B cell (primary cell): ENCODE measurements around the gene EIF2B2. TPM values are rescaled to one million over a fixed set of nuclear protein-coding genes. Genes with fewer than 3 reads are reported as not detected.

Experiments
- ATAC-seq: fragments of 200-7000 bp; cut with Tn5 transposase; one replicate; pipeline ENCODE4 v1.10.0; 2021; ENCODE audit warnings: low read depth, mild to moderate bottlenecking, moderate number of reproducible peaks, moderate library complexity
- CTCF ChIA-PET: fragments of 350-600 bp; sonication (Branson Sonifier 250); formaldehyde crosslinking; loops from one replicate; lab custom pipeline; 2021; ENCODE audit warnings: antibody characterized with exemption, inconsistent platforms; lab: Charles Lee
- POLR2A ChIA-PET: fragments of 350-600 bp; sonication (Branson Sonifier 250); formaldehyde crosslinking; loops from one replicate; lab custom pipeline; 2021; ENCODE audit warnings: antibody characterized with exemption; lab: Charles Lee
- DNase-seq: peaks from one replicate; pipeline ENCODE4 v3.0.0; 2013
- H2AFZ ChIP-seq: 2 replicates; pipeline ENCODE4 v1.6.1; 2012; ENCODE audit warnings: mild to moderate bottlenecking, low read depth, low read length; ENCODE audit not compliant: insufficient read depth, poor library complexity, severe bottlenecking
- H3K27ac ChIP-seq, 2 donors: 1 replicate in 1 of 2; 2 replicates in 1 of 2; pipeline ENCODE4 v1.5.1; 2012 to 2013; ENCODE audit warnings: low read length in 2 of 2, mild to moderate bottlenecking in 2 of 2, moderate library complexity in 1 of 2
- H3K27me3 ChIP-seq, 4 experiments: fragments of 200-600 bp in 1 of 4; sonication (generic) in 1 of 4; replicated peaks in 1 of 4; 1 replicate in 2 of 4; 2 replicates in 2 of 4; pipeline versions ENCODE4 v1.6.1 to v1.7.0; 2013 to 2016; ENCODE audit warnings: low read length in 3 of 4, mild to moderate bottlenecking in 2 of 4, mixed read lengths in 1 of 4, moderate library complexity in 1 of 4; ENCODE audit not compliant: insufficient read depth in 4 of 4, control insufficient read depth in 3 of 4; ENCODE audit errors: control extremely low read depth in 1 of 4
- H3K36me3 ChIP-seq, 2 experiments: replicated peaks in 1 of 2; 1 replicate in 1 of 2; 2 replicates in 1 of 2; pipeline versions ENCODE4 v1.6.1 to v1.7.1; 2013; ENCODE audit warnings: low read length in 1 of 2; ENCODE audit not compliant: insufficient read depth in 2 of 2, control insufficient read depth in 1 of 2; ENCODE audit errors: control extremely low read depth in 1 of 2, extremely low read depth in 1 of 2
- H3K4me1 ChIP-seq, 2 donors: fragments of 200-600 bp in 1 of 2; sonication (generic) in 1 of 2; 1 replicate in 1 of 2; 2 replicates in 1 of 2; pipeline versions ENCODE4 v1.5.1 to v1.6.1; 2013 to 2017; ENCODE audit warnings: low read length in 2 of 2; ENCODE audit not compliant: control insufficient read depth in 2 of 2, insufficient read depth in 2 of 2
- H3K4me2 ChIP-seq: replicated peaks from 2 replicates; pipeline ENCODE3; 2012; ENCODE audit warnings: mild to moderate bottlenecking, low read depth, low read length; ENCODE audit not compliant: poor library complexity, severe bottlenecking
- H3K4me3 ChIP-seq, 5 experiments: fragments of 200-600 bp in 1 of 5; sonication (generic) in 1 of 5; 1 replicate in 3 of 5; 2 replicates in 2 of 5; pipeline versions ENCODE4 v1.5.1 to v1.7.0; 2011 to 2016; ENCODE audit warnings: low read length in 4 of 5, mild to moderate bottlenecking in 4 of 5, low read depth in 2 of 5, control low read depth in 1 of 5, moderate library complexity in 1 of 5; ENCODE audit not compliant: insufficient read depth in 1 of 5; ENCODE audit errors: control extremely low read depth in 1 of 5, extremely low read depth in 1 of 5
- H3K79me2 ChIP-seq: fragments of 200-600 bp; sonication (generic); one replicate; pipeline ENCODE4 v1.6.0; 2016; ENCODE audit warnings: low read length; ENCODE audit not compliant: control insufficient read depth, insufficient read depth
- H3K9ac ChIP-seq: fragments of 200-600 bp; sonication (generic); 2 replicates; pipeline ENCODE4 v1.6.1; 2017; ENCODE audit warnings: mild to moderate bottlenecking, low read length, moderate library complexity
- H3K9me3 ChIP-seq, 3 donors: one replicate each; pipeline versions ENCODE4 v1.6.1 to v1.7.1; 2013; ENCODE audit warnings: low read length in 2 of 3; ENCODE audit not compliant: control insufficient read depth in 2 of 3, insufficient read depth in 1 of 3; ENCODE audit errors: control extremely low read depth in 1 of 3
- H4K20me1 ChIP-seq: 2 replicates; pipeline ENCODE4 v1.6.0; 2012; ENCODE audit warnings: mild to moderate bottlenecking, low read length; ENCODE audit not compliant: insufficient read depth, control insufficient read depth, poor library complexity, severe bottlenecking
- H3K27ac Mint-ChIP-seq: one replicate; pipeline ENCODE4 v1.8.0; 2021; ENCODE audit warnings: mixed read lengths
- H3K27me3 Mint-ChIP-seq: one replicate; pipeline ENCODE4 v1.8.0; 2021; ENCODE audit warnings: mixed read lengths
- H3K4me1 Mint-ChIP-seq: one replicate; pipeline ENCODE4 v1.8.0; 2021; ENCODE audit warnings: mixed read lengths
- H3K4me3 Mint-ChIP-seq: one replicate; pipeline ENCODE4 v1.8.0; 2021; ENCODE audit warnings: mixed read lengths
- H3K9me3 Mint-ChIP-seq: one replicate; pipeline ENCODE4 v1.8.0; 2022; ENCODE audit warnings: mixed read lengths; ENCODE audit not compliant: insufficient read depth
- CTCF ChIP-seq: fragments of 200-600 bp; IDR thresholded peaks from one replicate; pipeline ENCODE4 v1.8.0; 2022; ENCODE audit warnings: antibody characterized with exemption, mild to moderate bottlenecking
- EZH2 ChIP-seq: IDR thresholded peaks from 2 replicates; pipeline ENCODE4 v1.6.1; 2012; ENCODE audit warnings: borderline replicate concordance, low read depth, mild to moderate bottlenecking, moderate library complexity, low read length; ENCODE audit not compliant: insufficient read depth, poor library complexity, severe bottlenecking
- WGBS: methylation state at CpG from one replicate; pipeline ENCODE4 v1.1.5; 2013; ENCODE audit warnings: missing lambda C conversion rate; ENCODE audit not compliant: insufficient coverage; 5-methylcytosine and 5-hydroxymethylcytosine counted together
- intact Hi-C: fragments of 100-400 bp; cut with micrococcal nuclease; formaldehyde crosslinking; loops from one replicate; pipeline ENCODE4 v1.10.0; 2022
- polyA plus RNA-seq: library from polyadenylated mRNA; depleted of rRNA; stranded (reverse); fragments of >200 nt; gene quantifications from 2 replicates; pipeline ENCODE4 v1.2.3, GENCODE V29; 2012
- total RNA-seq, 2 donors: library from RNA; stranded (reverse); fragments of 120-200 nt in 1 of 2; gene quantifications; 1 replicate in 1 of 2; 2 replicates in 1 of 2; pipeline versions ENCODE4 v1.2.3 to v1.2.4, GENCODE V29; 2013 to 2022

EIF2B2 gene
- total and polyA plus RNA-seq, 2 donors (not counting 1 experiment from before 2014, with no cell fraction given): 25.5 to 27.6 TPM

- CTCF ChIA-PET: no interaction called here
- Histone ChIP-seq H3K79me2 (peaks cover 21% of the 10 kb centered on the region), H3K27ac (no peak overlapping the region), H3K36me3 (peaks cover 0 to 7% of the 10 kb centered on the region in 2 experiments), H3K4me2 (no peak overlapping the region), H4K20me1 (no peaks in the 10 kb centered on the region), H3K4me3 (no peak overlapping the region), H3K4me1 (peaks cover 7 to 9% of the 10 kb centered on the region in 2 donors), H2AFZ (no peak overlapping the region), H3K27me3 (no peaks in the 10 kb centered on the region), H3K9ac (no peak overlapping the region), H3K9me3 (no peaks in the 10 kb centered on the region)
- H3K27me3 Mint-ChIP-seq: no peaks in the 10 kb centered on the region
- 94% methylated on average over 5 of the region's 5 CpGs for WGBS
- no peaks in the 10 kb centered on the region for H3K9me3 Mint-ChIP-seq
- POLR2A ChIA-PET: no interaction called here
- ATAC-seq (no peak), DNase-seq (no peak)
- H3K27ac Mint-ChIP-seq: no peak overlapping the region
- TF ChIP-seq CTCF: no peak
- TF ChIP-seq EZH2: no peak
- H3K4me1 Mint-ChIP-seq: peaks cover 23% of the 10 kb centered on the region
- intact Hi-C loops: no loop called here
- no peak overlapping the region for H3K4me3 Mint-ChIP-seq
Measured at GRCh38 chr14:75046275-75046674, 43.6 kb downstream of the EIF2B2 start.

GRCh38 chr14:75046899-75047298 lies 44.2 kb downstream of the EIF2B2 start:
- peaks cover 27% of the 10 kb centered on the region for H3K4me1 Mint-ChIP-seq
- H3K79me2 ChIP-seq: peaks cover 22% of the 10 kb centered on the region
- H3K9ac ChIP-seq: no peak overlapping the region
- H3K4me2 ChIP-seq: no peak overlapping the region
- ChIA-PET POLR2A (no interaction called here), CTCF (no interaction called here)
- TF ChIP-seq EZH2 (no peak), CTCF (no peak)
- H2AFZ ChIP-seq: no peak overlapping the region
- no peaks in the 10 kb centered on the region for H3K27me3 ChIP-seq
- no peak for DNase-seq
- H3K27ac ChIP-seq: no peak overlapping the region
- H3K9me3 ChIP-seq: no peaks in the 10 kb centered on the region
- no peak overlapping the region for H3K4me3 Mint-ChIP-seq
- H3K36me3 ChIP-seq: peaks cover 0 to 3% of the 10 kb centered on the region in 2 experiments
- H3K4me1 ChIP-seq: peaks cover 9 to 10% of the 10 kb centered on the region in 2 donors
- H3K27me3 Mint-ChIP-seq: no peaks in the 10 kb centered on the region
- no CpG with 5 or more reads among the region's 3 CpGs for WGBS
- intact Hi-C loops: no loop called here
- H3K27ac Mint-ChIP-seq: no peak overlapping the region
- ATAC-seq: no peak
- no peaks in the 10 kb centered on the region for H3K9me3 Mint-ChIP-seq
- no peak overlapping the region for H3K4me3 ChIP-seq
- no peaks in the 10 kb centered on the region for H4K20me1 ChIP-seq
